Measurements from ENCODE around the gene KRI1.

The KRI1 gene

DNA sequence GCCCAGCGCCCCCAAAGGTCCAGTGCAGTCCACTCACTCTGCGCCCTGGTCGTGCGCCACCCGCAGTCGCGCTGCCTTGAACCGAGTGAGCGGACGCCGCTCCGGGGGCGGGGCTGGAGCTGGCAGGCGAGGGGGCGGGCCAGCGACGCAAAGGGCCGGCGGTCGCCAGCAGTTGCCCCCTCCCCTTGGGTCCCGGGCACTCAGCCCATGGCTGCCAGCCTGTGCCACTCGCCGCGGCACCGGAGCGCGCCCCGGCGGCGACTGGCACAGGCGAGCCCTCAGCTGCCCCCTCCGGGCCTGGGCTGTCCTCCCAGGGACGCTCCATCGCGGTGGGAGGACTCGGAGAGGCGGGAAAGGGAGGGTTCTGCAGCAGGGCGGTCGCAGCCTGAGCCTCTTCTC, 48.5 kb downstream of the KRI1 start, which contains the start of gene S1PR5:
TSS of gene S1PR5 (minus strand) at position 87 of the 399 bp plus-strand sequence. CDS start 2,436 bp downstream, outside the sequence.
- H3K9ac ChIP-seq (ENCODE audit: low read length): no peak within 1 kb of the TSS
- no peaks in the 10 kb centered on the region for H3K79me2 ChIP-seq (ENCODE audit: insufficient read depth, low read length)
- no peak within 1 kb of the TSS for H3K4me2 ChIP-seq (ENCODE audit: low read length)
- no peak within 1 kb of the TSS for H3K4me3 ChIP-seq (ENCODE audit: low read depth, low read length, poor library complexity, severe bottlenecking)
- no peaks in the 10 kb centered on the region for H3K36me3 ChIP-seq (ENCODE audit: insufficient read depth, low read length)
- H4K20me1 ChIP-seq (ENCODE audit: insufficient read depth, low read length): no peaks in the 10 kb centered on the region
- TF ChIP-seq EZH2 (IDR thresholded peaks at IDR 0.05; ENCODE audit: borderline replicate concordance, low read length): no peak
- TF ChIP-seq, protein P1, sequence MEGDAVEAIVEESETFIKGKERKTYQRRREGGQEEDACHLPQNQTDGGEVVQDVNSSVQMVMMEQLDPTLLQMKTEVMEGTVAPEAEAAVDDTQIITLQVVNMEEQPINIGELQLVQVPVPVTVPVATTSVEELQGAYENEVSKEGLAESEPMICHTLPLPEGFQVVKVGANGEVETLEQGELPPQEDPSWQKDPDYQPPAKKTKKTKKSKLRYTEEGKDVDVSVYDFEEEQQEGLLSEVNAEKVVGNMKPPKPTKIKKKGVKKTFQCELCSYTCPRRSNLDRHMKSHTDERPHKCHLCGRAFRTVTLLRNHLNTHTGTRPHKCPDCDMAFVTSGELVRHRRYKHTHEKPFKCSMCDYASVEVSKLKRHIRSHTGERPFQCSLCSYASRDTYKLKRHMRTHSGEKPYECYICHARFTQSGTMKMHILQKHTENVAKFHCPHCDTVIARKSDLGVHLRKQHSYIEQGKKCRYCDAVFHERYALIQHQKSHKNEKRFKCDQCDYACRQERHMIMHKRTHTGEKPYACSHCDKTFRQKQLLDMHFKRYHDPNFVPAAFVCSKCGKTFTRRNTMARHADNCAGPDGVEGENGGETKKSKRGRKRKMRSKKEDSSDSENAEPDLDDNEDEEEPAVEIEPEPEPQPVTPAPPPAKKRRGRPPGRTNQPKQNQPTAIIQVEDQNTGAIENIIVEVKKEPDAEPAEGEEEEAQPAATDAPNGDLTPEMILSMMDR (IDR thresholded peaks at IDR 0.05; ENCODE audit: low read length): no peak
- no peaks in the 10 kb centered on the region for H3K9me3 ChIP-seq (ENCODE audit: low read length)
- no peak within 1 kb of the TSS for H2AFZ ChIP-seq (ENCODE audit: low read length)
- 0 out of 2 replicates have a peak, but pooled peaks cover 8% of the 10 kb centered on the region for H3K27me3 ChIP-seq (ENCODE audit: insufficient read depth, low read length)
- no peaks in the 10 kb centered on the region for H3K9me2 ChIP-seq (ENCODE audit: low read depth, low read length)
- H3K4me1 ChIP-seq (ENCODE audit: insufficient read depth, low read length, severe bottlenecking): no peaks in the 10 kb centered on the region
- no peaks in the 10 kb centered on the region for H3F3A ChIP-seq (ENCODE audit: insufficient read depth, low read length)
- no peak within 1 kb of the TSS for H3K27ac ChIP-seq (ENCODE audit: low read depth, low read length, poor library complexity, severe bottlenecking)

DNA sequence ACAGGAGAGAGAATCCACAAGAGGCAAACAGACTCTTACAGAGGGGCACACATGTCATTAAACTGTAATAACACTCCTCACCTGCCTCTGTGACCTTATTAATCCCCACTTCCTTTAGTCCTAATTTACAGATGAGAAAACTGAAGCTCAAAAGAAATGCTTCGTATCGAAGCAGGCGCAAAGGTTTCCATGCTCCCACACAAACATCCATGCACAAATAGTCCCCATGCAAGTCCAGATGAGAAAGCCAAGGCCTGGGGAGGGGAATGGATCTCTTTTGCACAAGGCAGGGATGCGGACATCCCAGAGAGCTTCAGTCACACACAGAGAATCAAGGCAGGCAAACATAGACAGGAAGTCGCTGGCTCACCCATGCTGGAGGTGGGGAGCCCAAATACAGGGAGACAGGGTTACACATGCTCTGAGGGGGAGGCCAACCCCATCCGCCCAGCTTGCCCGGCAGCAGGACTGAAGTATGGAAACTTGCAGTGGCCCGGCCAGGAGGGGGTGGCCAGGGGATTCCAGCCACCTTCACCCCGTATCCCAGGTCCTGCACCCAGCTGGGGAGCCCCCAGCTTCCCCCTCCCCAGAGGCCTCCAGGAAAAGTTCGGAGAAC, 49.0 kb downstream of the KRI1 start:
- no peak overlapping the region for H3K27ac ChIP-seq (ENCODE audit: low read depth, low read length, poor library complexity, severe bottlenecking)
- no peak overlapping the region for H3K9ac ChIP-seq (ENCODE audit: low read length)
- H3K4me3 ChIP-seq (ENCODE audit: low read depth, low read length, poor library complexity, severe bottlenecking): no peak overlapping the region

DNA sequence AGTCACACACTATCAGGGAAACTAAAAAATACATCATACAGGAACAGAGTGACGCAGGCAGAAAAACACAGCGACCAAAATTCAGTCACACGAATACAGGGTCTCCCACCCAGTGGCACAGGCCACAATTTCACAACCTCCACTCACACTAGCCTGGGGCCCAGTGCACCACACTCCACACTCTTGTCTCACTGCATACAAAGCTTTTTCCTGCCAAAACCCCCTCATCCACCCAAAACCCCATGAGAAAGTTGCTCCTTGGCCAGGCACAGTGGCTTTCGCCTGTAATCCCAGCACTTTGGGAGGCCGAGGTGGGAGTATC, 49.8 kb downstream of the KRI1 start:
- Histone ChIP-seq H3K4me1 (ENCODE audit: insufficient read depth, low read length, severe bottlenecking) (no peaks in the 10 kb centered on the region), H3K36me3 (ENCODE audit: insufficient read depth, low read length) (no peaks in the 10 kb centered on the region), H3K27me3 (ENCODE audit: insufficient read depth, low read length) (0 out of 2 replicates have a peak, but pooled peaks cover 4% of the 10 kb centered on the region), H3F3A (ENCODE audit: insufficient read depth, low read length) (no peaks in the 10 kb centered on the region), H3K9me3 (ENCODE audit: low read length) (no peaks in the 10 kb centered on the region), H3K9me2 (ENCODE audit: low read depth, low read length) (no peaks in the 10 kb centered on the region), H2AFZ (ENCODE audit: low read length) (no peak overlapping the region), H3K27ac (ENCODE audit: low read depth, low read length, poor library complexity, severe bottlenecking) (no peak overlapping the region), H3K4me3 (ENCODE audit: low read depth, low read length, poor library complexity, severe bottlenecking) (no peak overlapping the region), H3K79me2 (ENCODE audit: insufficient read depth, low read length) (no peaks in the 10 kb centered on the region), H4K20me1 (ENCODE audit: insufficient read depth, low read length) (no peaks in the 10 kb centered on the region), H3K9ac (ENCODE audit: low read length) (no peak overlapping the region), H3K4me2 (ENCODE audit: low read length) (no peak overlapping the region)
- TF ChIP-seq, protein P1 (IDR thresholded peaks at IDR 0.05; ENCODE audit: low read length): no peak
- no peak for TF ChIP-seq EZH2 (IDR thresholded peaks at IDR 0.05; ENCODE audit: borderline replicate concordance, low read length)

More for the DNA sequence above, 49.0 kb downstream of the KRI1 start:
- Histone ChIP-seq H3K79me2 (ENCODE audit: insufficient read depth, low read length) (no peaks in the 10 kb centered on the region), H3K9me3 (ENCODE audit: low read length) (no peaks in the 10 kb centered on the region), H3K9me2 (ENCODE audit: low read depth, low read length) (no peaks in the 10 kb centered on the region), H3K27me3 (ENCODE audit: insufficient read depth, low read length) (0 out of 2 replicates have a peak, but pooled peaks cover 7% of the 10 kb centered on the region), H3K4me2 (ENCODE audit: low read length) (no peak overlapping the region), H3K36me3 (ENCODE audit: insufficient read depth, low read length) (no peaks in the 10 kb centered on the region), H4K20me1 (ENCODE audit: insufficient read depth, low read length) (no peaks in the 10 kb centered on the region), H2AFZ (ENCODE audit: low read length) (no peak overlapping the region), H3F3A (ENCODE audit: insufficient read depth, low read length) (no peaks in the 10 kb centered on the region), H3K4me1 (ENCODE audit: insufficient read depth, low read length, severe bottlenecking) (no peaks in the 10 kb centered on the region)
- TF ChIP-seq, protein P1 (IDR thresholded peaks at IDR 0.05; ENCODE audit: low read length): no peak
- TF ChIP-seq EZH2 (IDR thresholded peaks at IDR 0.05; ENCODE audit: borderline replicate concordance, low read length): no peak
